DOHH2 (cell line): ENCODE measurements around the gene HSD17B7.

Source experiments
- EZH2phosphoT487 ChIP-seq: fragments of 200-600 bp; sonication (generic); IDR thresholded peaks from 2 replicates; pipeline ENCODE4 v1.6.1; 2017; ENCODE audit warnings: borderline replicate concordance, mild to moderate bottlenecking, antibody characterized with exemption, low read length, moderate library complexity, mixed read lengths
- TF ChIP-seq, protein P1 (sequence below): fragments of 200-600 bp; sonication (generic); IDR thresholded peaks from one replicate; pipeline ENCODE4 v1.5.1; 2014; ENCODE audit warnings: antibody characterized with exemption, mild to moderate bottlenecking, low read depth, low read length; ENCODE audit not compliant: poor library complexity, severe bottlenecking

- TF ChIP-seq, protein P1, sequence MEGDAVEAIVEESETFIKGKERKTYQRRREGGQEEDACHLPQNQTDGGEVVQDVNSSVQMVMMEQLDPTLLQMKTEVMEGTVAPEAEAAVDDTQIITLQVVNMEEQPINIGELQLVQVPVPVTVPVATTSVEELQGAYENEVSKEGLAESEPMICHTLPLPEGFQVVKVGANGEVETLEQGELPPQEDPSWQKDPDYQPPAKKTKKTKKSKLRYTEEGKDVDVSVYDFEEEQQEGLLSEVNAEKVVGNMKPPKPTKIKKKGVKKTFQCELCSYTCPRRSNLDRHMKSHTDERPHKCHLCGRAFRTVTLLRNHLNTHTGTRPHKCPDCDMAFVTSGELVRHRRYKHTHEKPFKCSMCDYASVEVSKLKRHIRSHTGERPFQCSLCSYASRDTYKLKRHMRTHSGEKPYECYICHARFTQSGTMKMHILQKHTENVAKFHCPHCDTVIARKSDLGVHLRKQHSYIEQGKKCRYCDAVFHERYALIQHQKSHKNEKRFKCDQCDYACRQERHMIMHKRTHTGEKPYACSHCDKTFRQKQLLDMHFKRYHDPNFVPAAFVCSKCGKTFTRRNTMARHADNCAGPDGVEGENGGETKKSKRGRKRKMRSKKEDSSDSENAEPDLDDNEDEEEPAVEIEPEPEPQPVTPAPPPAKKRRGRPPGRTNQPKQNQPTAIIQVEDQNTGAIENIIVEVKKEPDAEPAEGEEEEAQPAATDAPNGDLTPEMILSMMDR: no peak
- no peak for TF ChIP-seq EZH2phosphoT487
Measured at GRCh38 chr1:162774007-162774406, 16.5 kb upstream of the HSD17B7 start.
